H1 (cell line): ENCODE data around the gene UBASH3B. TPM values are rescaled to one million over a fixed set of nuclear protein-coding genes. Genes with fewer than 3 reads are reported as not detected.

ENCODE experiments used
- BACH1 ChIP-seq: IDR thresholded peaks from 2 replicates; pipeline ENCODE4 v1.6.1; 2012; ENCODE audit warnings: low read length, improper control_type of control experiment
- CHD7 ChIP-seq: fragments of 300-600 bp; sonication (generic); IDR thresholded peaks from 2 replicates; pipeline ENCODE4 v1.7.1; 2012; ENCODE audit warnings: low read length, moderate library complexity, mild to moderate bottlenecking, inconsistent platforms; ENCODE audit not compliant: insufficient replicate concordance
- YY1 ChIP-seq: IDR thresholded peaks from 2 replicates; pipeline ENCODE4 v1.6.1; 2011; ENCODE audit warnings: low read depth, mild to moderate bottlenecking, low read length
- polyA plus RNA-seq, 7 experiments: library from polyadenylated mRNA; depleted of rRNA in 3 of 7; stranded (reverse) in 5 of 7; unstranded in 2 of 7; fragments of >200 nt in 5 of 7; fragments of 200-250 nt in 2 of 7; gene quantifications; 1 replicate in 5 of 7; 2 replicates in 1 of 7; 4 replicates in 1 of 7; pipeline versions ENCODE4 v1.2.1 to v1.2.3, GENCODE V29; 2011 to 2013; ENCODE audit warnings: missing spikeins in 2 of 7, mixed read lengths in 2 of 7
- total RNA-seq: library from RNA; stranded (reverse); fragmentation: NEBNext Ultra II Directional; extraction: Animal tissue kit (Norgen Biotek cat#: 25700); gene quantifications from 2 replicates; pipeline ENCODE4 v1.2.1, GENCODE V29; 2021

UBASH3B gene
- total and polyA plus RNA-seq, 2 of the 8 experiments (the other 6 are each of a cell fraction or from before 2014, with no cell fraction given): 7.5 to 9.5 TPM

- peak; percentile 82 for TF ChIP-seq BACH1
- TF ChIP-seq CHD7: no peak
- no peak for TF ChIP-seq YY1
Observed at GRCh38 chr11:122681735-122682134, 26.2 kb downstream of the UBASH3B start (continued).
